ENCODE results near the gene IKBKG.
"Not testable (repeated sequence)": the region's sequence is repeated elsewhere in the genome, so short reads cannot be mapped to it uniquely, and the experiment has no call there.

The IKBKG gene

DNA sequence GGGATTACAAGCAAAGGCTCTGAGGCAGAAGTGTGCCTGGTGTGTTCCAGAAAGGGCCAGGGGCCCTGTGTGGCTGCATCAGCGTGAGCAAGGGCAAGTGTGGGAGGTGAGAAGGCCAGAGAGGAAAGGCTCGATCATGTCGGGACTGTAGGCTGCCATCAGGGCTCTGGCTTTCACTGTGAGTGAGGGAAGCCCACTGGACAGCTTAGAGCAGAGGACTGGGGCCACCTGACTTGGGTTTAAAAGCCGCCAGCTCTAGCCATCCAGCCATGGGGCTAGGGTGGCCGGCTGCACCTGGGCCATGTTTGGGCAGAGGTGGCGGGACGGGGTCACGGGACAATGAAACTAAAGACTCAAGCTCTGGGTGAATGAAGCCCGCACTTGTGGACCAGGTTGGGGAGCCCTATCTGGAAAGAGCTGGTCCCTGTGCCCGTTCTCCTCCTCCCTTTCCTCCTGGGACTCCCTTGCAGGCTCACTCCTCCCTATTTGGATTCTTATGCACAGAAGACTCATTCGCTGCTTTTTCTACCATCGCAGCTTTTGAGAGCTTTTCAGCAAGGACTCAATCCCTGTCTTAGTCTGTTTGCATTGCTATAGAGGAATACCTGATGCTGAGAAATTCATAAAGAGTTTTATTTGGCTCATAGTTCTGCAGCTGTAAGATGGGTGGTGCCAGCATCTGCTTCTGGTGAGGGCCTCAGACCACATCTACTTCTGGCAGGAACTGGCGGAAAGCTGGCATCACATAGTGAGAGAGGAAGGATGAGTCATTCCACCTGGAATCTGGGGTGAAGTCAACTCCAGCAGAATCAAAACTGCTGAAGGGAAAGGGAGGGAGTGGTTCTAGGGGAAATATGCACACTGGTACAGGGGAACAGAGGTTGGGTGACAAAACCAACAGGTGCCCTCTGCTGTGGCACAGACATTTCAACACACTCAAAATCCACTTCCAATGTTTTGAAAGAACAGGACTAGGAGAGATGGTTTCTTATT is 56.3 kb downstream of the IKBKG start:
- Histone ChIP-seq H3K27me3 (ENCODE audit: control insufficient read depth, insufficient read depth, low read length) (no peaks in the 10 kb centered on the region), H3K36me3 (ENCODE audit: control insufficient read depth, insufficient read depth, low read length) (no peaks in the 10 kb centered on the region), H3K4me3 (ENCODE audit: low read length) (no peak overlapping the region), H3K9me3 (ENCODE audit: control insufficient read depth, low read length) (no peaks in the 10 kb centered on the region), H3K9ac (ENCODE audit: low read length) (no peak overlapping the region), H3K4me1 (ENCODE audit: control insufficient read depth, insufficient read depth, low read length) (no peaks in the 10 kb centered on the region)

DNA sequence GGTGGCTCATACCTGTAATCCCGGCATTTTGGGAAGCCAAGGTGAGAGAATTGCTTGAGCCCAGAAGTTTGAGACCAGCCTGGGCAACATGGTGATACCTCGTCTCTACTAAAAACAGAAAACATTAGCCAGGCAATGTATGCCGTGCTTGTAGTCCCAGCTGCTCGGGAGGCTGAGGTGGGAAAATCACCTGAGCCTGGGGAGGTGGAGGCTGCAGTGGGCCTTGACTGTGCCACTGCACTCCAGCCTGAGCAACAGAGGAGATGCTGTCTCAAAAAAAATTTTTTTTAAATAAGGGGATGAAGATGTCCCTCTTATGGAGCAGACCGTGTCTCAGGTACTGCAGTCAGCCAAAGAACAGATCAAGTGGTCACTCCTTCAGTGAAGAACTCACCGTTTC is 58.1 kb downstream of the IKBKG start:
- Histone ChIP-seq H3K9me3 (ENCODE audit: control insufficient read depth, low read length) (no peaks in the 10 kb centered on the region), H3K27me3 (ENCODE audit: control insufficient read depth, insufficient read depth, low read length) (no peaks in the 10 kb centered on the region), H3K36me3 (ENCODE audit: control insufficient read depth, insufficient read depth, low read length) (no peaks in the 10 kb centered on the region), H3K4me1 (ENCODE audit: control insufficient read depth, insufficient read depth, low read length) (no peaks in the 10 kb centered on the region), H3K9ac (ENCODE audit: low read length) (no peak overlapping the region), H3K4me3 (ENCODE audit: low read length) (no peak overlapping the region)

GRCh38 chrX:154607370-154607769 is 60.0 kb downstream of the IKBKG start:
- Histone ChIP-seq H3K27me3 (ENCODE audit: control insufficient read depth, insufficient read depth, low read length) (no peaks in the 10 kb centered on the region), H3K9ac (ENCODE audit: low read length) (no peak overlapping the region), H3K9me3 (ENCODE audit: control insufficient read depth, low read length) (no peaks in the 10 kb centered on the region), H3K4me1 (ENCODE audit: control insufficient read depth, insufficient read depth, low read length) (no peaks in the 10 kb centered on the region), H3K4me3 (ENCODE audit: low read length) (no peak overlapping the region), H3K36me3 (ENCODE audit: control insufficient read depth, insufficient read depth, low read length) (no peaks in the 10 kb centered on the region)

GRCh38 chrX:154607976-154608375 is 60.6 kb downstream of the IKBKG start:
- not testable (repeated sequence) for H3K4me1 ChIP-seq (ENCODE audit: control insufficient read depth, insufficient read depth, low read length); H3K36me3 ChIP-seq (ENCODE audit: control insufficient read depth, insufficient read depth, low read length); H3K9me3 ChIP-seq (ENCODE audit: control insufficient read depth, low read length); H3K27me3 ChIP-seq (ENCODE audit: control insufficient read depth, insufficient read depth, low read length); H3K9ac ChIP-seq (ENCODE audit: low read length); H3K4me3 ChIP-seq (ENCODE audit: low read length)

- not testable (repeated sequence) for H3K27me3 ChIP-seq (ENCODE audit: control insufficient read depth, insufficient read depth, low read length); H3K4me3 ChIP-seq (ENCODE audit: low read length); H3K36me3 ChIP-seq (ENCODE audit: control insufficient read depth, insufficient read depth, low read length); H3K9ac ChIP-seq (ENCODE audit: low read length); H3K9me3 ChIP-seq (ENCODE audit: control insufficient read depth, low read length); H3K4me1 ChIP-seq (ENCODE audit: control insufficient read depth, insufficient read depth, low read length)
These were observed 61.4 kb downstream of the IKBKG start for GRCh38 chrX:154608823-154609222.

GRCh38 chrX:154611146-154611545 is 63.7 kb downstream of the IKBKG start:
- H3K4me3 ChIP-seq (ENCODE audit: low read length); H3K27me3 ChIP-seq (ENCODE audit: control insufficient read depth, insufficient read depth, low read length); H3K9ac ChIP-seq (ENCODE audit: low read length); H3K9me3 ChIP-seq (ENCODE audit: control insufficient read depth, low read length); H3K36me3 ChIP-seq (ENCODE audit: control insufficient read depth, insufficient read depth, low read length); H3K4me1 ChIP-seq (ENCODE audit: control insufficient read depth, insufficient read depth, low read length): not testable (repeated sequence)

DNA sequence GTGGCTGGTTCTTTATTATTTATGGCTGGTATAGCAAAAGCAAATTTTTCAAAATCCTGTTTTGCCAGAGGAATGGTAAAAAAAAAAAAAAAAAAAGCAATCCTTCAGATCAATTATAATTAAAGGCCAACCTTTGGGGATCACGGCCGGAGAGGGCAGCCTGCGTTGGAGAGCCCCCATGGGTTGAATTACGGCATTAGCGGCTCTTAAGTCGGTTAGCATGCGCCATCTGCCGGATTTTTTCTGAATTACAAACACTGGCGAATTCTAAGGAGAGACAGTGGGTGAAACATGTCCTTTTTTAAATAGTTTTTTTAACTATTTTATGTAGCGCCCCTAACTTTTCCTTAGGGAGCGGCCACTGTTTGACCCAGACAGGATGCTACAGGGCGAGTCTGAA is 66.2 kb downstream of the IKBKG start:
- not testable (repeated sequence) for H3K36me3 ChIP-seq (ENCODE audit: control insufficient read depth, insufficient read depth, low read length); H3K4me3 ChIP-seq (ENCODE audit: low read length); H3K27me3 ChIP-seq (ENCODE audit: control insufficient read depth, insufficient read depth, low read length); H3K9ac ChIP-seq (ENCODE audit: low read length); H3K4me1 ChIP-seq (ENCODE audit: control insufficient read depth, insufficient read depth, low read length); H3K9me3 ChIP-seq (ENCODE audit: control insufficient read depth, low read length)

Measured in mucosa of stomach (tissue), 1 donor.